Measurements from ENCODE around the gene PKP2.

The PKP2 gene

DNA sequence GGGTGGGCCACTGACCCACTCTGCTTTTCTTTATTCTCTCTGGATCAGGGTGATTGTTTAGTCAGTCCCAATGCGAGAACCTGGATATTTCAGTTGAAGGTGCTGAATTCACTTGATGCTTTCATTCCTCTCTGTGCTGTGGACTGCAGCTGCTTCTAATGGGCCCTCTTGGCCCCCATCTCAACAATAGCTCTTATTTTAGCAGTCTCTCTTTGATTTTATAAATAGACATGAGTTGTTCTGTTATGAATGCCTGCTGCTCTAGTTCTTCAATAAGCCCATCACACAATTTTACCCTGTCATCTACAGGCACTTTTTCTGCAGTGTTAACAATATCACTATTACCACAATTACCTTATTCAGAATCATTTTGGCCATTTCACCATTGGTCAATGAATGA, 86.7 kb downstream of the PKP2 start:
- TF ChIP-seq RAD21 (IDR thresholded peaks at IDR 0.05; ENCODE audit: low read depth) (no peak), FOXM1 (IDR thresholded peaks at IDR 0.05; ENCODE audit: borderline replicate concordance, low read depth) (no peak), NFIC (IDR thresholded peaks at IDR 0.05) (no peak), TCF12 (IDR thresholded peaks at IDR 0.05; ENCODE audit: low read depth) (no peak), EGR1 (IDR thresholded peaks at IDR 0.05) (no peak), CEBPB (IDR thresholded peaks at IDR 0.05) (no peak), YY1 (IDR thresholded peaks at IDR 0.05; ENCODE audit: low read depth) (no peak), TEAD4 (IDR thresholded peaks at IDR 0.05) (no peak), TAF1 (IDR thresholded peaks at IDR 0.05; ENCODE audit: low read depth) (no peak), EP300 (IDR thresholded peaks at IDR 0.05; ENCODE audit: borderline replicate concordance) (no peak), ZBTB7A (IDR thresholded peaks at IDR 0.05; ENCODE audit: low read depth) (no peak), CREB1 (IDR thresholded peaks at IDR 0.05; ENCODE audit: low read depth) (no peak)
- TF ChIP-seq, protein P1, sequence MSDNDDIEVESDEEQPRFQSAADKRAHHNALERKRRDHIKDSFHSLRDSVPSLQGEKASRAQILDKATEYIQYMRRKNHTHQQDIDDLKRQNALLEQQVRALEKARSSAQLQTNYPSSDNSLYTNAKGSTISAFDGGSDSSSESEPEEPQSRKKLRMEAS (IDR thresholded peaks at IDR 0.05), result no peak
- TF ChIP-seq, protein P2, sequence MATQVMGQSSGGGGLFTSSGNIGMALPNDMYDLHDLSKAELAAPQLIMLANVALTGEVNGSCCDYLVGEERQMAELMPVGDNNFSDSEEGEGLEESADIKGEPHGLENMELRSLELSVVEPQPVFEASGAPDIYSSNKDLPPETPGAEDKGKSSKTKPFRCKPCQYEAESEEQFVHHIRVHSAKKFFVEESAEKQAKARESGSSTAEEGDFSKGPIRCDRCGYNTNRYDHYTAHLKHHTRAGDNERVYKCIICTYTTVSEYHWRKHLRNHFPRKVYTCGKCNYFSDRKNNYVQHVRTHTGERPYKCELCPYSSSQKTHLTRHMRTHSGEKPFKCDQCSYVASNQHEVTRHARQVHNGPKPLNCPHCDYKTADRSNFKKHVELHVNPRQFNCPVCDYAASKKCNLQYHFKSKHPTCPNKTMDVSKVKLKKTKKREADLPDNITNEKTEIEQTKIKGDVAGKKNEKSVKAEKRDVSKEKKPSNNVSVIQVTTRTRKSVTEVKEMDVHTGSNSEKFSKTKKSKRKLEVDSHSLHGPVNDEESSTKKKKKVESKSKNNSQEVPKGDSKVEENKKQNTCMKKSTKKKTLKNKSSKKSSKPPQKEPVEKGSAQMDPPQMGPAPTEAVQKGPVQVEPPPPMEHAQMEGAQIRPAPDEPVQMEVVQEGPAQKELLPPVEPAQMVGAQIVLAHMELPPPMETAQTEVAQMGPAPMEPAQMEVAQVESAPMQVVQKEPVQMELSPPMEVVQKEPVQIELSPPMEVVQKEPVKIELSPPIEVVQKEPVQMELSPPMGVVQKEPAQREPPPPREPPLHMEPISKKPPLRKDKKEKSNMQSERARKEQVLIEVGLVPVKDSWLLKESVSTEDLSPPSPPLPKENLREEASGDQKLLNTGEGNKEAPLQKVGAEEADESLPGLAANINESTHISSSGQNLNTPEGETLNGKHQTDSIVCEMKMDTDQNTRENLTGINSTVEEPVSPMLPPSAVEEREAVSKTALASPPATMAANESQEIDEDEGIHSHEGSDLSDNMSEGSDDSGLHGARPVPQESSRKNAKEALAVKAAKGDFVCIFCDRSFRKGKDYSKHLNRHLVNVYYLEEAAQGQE (IDR thresholded peaks at IDR 0.05; ENCODE audit: low read depth), result no peak
- TF ChIP-seq, protein P3, sequence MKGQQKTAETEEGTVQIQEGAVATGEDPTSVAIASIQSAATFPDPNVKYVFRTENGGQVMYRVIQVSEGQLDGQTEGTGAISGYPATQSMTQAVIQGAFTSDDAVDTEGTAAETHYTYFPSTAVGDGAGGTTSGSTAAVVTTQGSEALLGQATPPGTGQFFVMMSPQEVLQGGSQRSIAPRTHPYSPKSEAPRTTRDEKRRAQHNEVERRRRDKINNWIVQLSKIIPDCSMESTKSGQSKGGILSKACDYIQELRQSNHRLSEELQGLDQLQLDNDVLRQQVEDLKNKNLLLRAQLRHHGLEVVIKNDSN (IDR thresholded peaks at IDR 0.05), result no peak

DNA sequence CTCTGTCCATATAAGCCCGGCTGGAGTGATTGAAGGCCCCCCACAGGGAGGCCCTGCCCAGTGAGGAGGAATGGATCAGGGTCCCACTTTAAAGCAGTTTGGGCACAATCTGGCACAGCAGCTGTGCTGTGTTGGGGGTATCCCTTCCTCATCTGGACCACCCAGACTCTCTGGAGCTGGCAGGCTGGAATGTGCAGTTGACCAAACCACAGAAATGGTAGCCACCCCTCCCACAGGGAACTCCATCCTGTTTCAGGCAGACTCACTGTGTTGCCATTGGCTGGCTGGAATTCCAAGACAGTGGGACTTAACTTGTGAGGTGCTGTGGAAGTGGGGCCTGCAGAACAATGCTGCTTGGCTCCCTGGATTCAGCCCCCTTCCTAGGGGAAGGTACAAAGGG, 87.4 kb downstream of the PKP2 start:
- TF ChIP-seq TCF12 (IDR thresholded peaks at IDR 0.05; ENCODE audit: low read depth) (no peak), EGR1 (IDR thresholded peaks at IDR 0.05) (no peak), CREB1 (IDR thresholded peaks at IDR 0.05; ENCODE audit: low read depth) (no peak), ZBTB7A (IDR thresholded peaks at IDR 0.05; ENCODE audit: low read depth) (no peak), NFIC (IDR thresholded peaks at IDR 0.05) (no peak)
- TF ChIP-seq, protein P2 (IDR thresholded peaks at IDR 0.05; ENCODE audit: low read depth), result no peak
- TF ChIP-seq, protein P1 (IDR thresholded peaks at IDR 0.05), result no peak

DNA sequence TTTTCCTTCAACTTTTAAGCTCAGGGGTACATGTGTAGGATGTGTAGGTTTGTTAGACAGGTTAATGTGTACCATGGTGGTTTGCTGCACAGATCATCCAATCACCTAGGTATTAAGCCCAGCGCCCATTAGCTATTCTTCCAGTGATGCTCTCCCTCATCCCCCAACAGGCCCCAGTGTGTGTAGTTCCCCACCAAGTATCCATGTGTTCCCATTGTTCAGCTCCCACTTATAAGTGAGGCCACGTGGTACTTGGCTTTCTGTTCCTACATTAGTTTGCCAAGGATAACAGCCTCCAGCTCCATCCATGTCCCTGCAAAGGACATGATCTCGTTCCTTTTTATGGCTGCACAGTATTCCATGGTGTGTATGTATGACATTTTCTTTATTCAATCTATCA, 92.3 kb downstream of the PKP2 start:
- TF ChIP-seq, protein P1 (IDR thresholded peaks at IDR 0.05), result no peak
- TF ChIP-seq YY1 (IDR thresholded peaks at IDR 0.05; ENCODE audit: low read depth) (no peak), TEAD4 (IDR thresholded peaks at IDR 0.05) (no peak), TCF12 (IDR thresholded peaks at IDR 0.05; ENCODE audit: low read depth) (no peak), EP300 (IDR thresholded peaks at IDR 0.05; ENCODE audit: borderline replicate concordance) (no peak), FOXM1 (IDR thresholded peaks at IDR 0.05; ENCODE audit: borderline replicate concordance, low read depth) (no peak), NFIC (IDR thresholded peaks at IDR 0.05) (no peak), RAD21 (IDR thresholded peaks at IDR 0.05; ENCODE audit: low read depth) (no peak), CEBPB (IDR thresholded peaks at IDR 0.05) (no peak), EGR1 (IDR thresholded peaks at IDR 0.05) (no peak), CREB1 (IDR thresholded peaks at IDR 0.05; ENCODE audit: low read depth) (no peak), ZBTB7A (IDR thresholded peaks at IDR 0.05; ENCODE audit: low read depth) (no peak), TAF1 (IDR thresholded peaks at IDR 0.05; ENCODE audit: low read depth) (no peak)
- TF ChIP-seq, protein P3 (IDR thresholded peaks at IDR 0.05), result no peak
- TF ChIP-seq, protein P2 (IDR thresholded peaks at IDR 0.05; ENCODE audit: low read depth), result no peak

DNA sequence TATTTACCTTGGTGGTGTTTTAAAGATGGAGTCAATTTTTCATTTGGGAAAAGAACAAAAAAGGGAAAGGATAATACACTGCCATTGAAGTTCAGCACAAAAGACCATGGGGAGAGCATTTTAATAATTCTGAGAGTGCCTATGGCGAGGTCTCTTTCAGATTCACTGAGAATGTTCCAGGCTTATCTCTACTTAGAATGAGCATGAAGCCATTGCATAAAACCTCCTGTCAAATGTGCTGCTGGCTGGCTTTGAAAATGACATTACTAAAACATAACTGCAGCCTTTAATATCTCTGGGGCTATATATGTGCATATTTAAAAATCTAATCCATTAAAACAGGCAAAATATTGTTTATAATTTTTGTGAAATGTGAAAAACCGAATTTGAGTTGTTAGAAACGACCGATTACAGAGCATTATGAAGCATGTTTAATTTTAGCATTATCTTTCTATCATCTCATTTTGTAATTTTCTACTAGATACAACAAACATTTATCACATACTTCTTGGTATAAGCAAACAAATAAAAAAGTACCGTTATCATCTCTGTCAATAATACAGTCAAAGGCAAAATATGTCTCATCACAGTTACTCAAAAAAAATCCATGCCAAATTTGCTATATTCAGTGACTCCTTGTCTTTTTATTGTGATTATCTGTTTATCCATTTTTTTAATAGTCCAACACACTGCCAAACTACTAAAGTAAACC, 95.2 kb downstream of the PKP2 start:
- no peak for TF ChIP-seq ZBTB7A (IDR thresholded peaks at IDR 0.05; ENCODE audit: low read depth)
- no peak for TF ChIP-seq CEBPB (IDR thresholded peaks at IDR 0.05)

All from Ishikawa (cell line).